ENCODE data around the gene RHOBTB3. TPM values are rescaled to one million over a fixed set of nuclear protein-coding genes. Genes with fewer than 3 reads are reported as not detected.

RHOBTB3 gene
- total and polyA plus RNA-seq, 10 of the 15 experiments (the other 5 are each of a cell fraction or from before 2014, with no cell fraction given), result 3.6 to 42.8 (median 8.4) TPM

GRCh38 chr5:95818181-95819147 lies 87.3 kb downstream of the RHOBTB3 start (continued):
- TF ChIP-seq, protein P1, sequence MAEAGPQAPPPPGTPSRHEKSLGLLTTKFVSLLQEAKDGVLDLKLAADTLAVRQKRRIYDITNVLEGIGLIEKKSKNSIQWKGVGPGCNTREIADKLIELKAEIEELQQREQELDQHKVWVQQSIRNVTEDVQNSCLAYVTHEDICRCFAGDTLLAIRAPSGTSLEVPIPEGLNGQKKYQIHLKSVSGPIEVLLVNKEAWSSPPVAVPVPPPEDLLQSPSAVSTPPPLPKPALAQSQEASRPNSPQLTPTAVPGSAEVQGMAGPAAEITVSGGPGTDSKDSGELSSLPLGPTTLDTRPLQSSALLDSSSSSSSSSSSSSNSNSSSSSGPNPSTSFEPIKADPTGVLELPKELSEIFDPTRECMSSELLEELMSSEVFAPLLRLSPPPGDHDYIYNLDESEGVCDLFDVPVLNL (IDR thresholded peaks at IDR 0.05; ENCODE audit: low read depth, low read length), result no peak
- TF ChIP-seq SPI1 (IDR thresholded peaks at IDR 0.05; ENCODE audit: borderline replicate concordance, insufficient read depth, low read depth, low read length) (peak; percentile 36; the same call in 1 of the 2 replicates), MYC (IDR thresholded peaks at IDR 0.05; ENCODE audit: insufficient read depth, insufficient read length, insufficient replicate concordance, low read length, severe bottlenecking) (no peak), NR2C1 (IDR thresholded peaks at IDR 0.05) (no peak), ETV6 (conservative IDR thresholded peaks at IDR 0.05 in 1 of 2, IDR thresholded peaks at IDR 0.05 in 1 of 2; ENCODE audit: borderline replicate concordance in 1 of 2, low read depth in 1 of 2) (peak in 1 of 2 experiments; percentile 39; a peak in 1 of 4 replicates), PBX3 (IDR thresholded peaks at IDR 0.05; ENCODE audit: insufficient replicate concordance, low read depth, low read length) (no peak), NR2C2 (IDR thresholded peaks at IDR 0.05; ENCODE audit: borderline replicate concordance, control insufficient read depth, insufficient read length, low read depth) (no peak), NFXL1 (IDR thresholded peaks at IDR 0.05; ENCODE audit: borderline replicate concordance) (no peak), DPF2 (IDR thresholded peaks at IDR 0.05) (0 out of 2 replicates have a peak, but pooled peaks have one; percentile 19), FOXM1 (IDR thresholded peaks at IDR 0.05; ENCODE audit: low read depth, low read length) (no peak), ZNF384 (IDR thresholded peaks at IDR 0.05; ENCODE audit: borderline replicate concordance, low read depth, low read length) (no peak), NR2F1 (conservative IDR thresholded peaks at IDR 0.05) (peak; percentile 51; the same call in 1 of the 2 replicates), CBFB (IDR thresholded peaks at IDR 0.05; ENCODE audit: low read depth) (no peak)
- TF ChIP-seq, protein P2, sequence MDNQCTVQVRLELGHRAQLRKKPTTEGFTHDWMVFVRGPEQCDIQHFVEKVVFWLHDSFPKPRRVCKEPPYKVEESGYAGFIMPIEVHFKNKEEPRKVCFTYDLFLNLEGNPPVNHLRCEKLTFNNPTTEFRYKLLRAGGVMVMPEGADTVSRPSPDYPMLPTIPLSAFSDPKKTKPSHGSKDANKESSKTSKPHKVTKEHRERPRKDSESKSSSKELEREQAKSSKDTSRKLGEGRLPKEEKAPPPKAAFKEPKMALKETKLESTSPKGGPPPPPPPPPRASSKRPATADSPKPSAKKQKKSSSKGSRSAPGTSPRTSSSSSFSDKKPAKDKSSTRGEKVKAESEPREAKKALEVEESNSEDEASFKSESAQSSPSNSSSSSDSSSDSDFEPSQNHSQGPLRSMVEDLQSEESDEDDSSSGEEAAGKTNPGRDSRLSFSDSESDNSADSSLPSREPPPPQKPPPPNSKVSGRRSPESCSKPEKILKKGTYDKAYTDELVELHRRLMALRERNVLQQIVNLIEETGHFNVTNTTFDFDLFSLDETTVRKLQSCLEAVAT (IDR thresholded peaks at IDR 0.05), result peak; percentile 47; the same call in 1 of the 2 replicates
